C4-2B (cell line): ENCODE measurements around the gene PARD3.
"Not testable (repeated sequence)": the region's sequence is repeated elsewhere in the genome, so short reads cannot be mapped to it uniquely, and the experiment has no call there.

Experiments
- H3K27ac ChIP-seq: fragments of 450-650 bp; 2 replicates; pipeline ENCODE4 v1.5.1; 2017
- ZFX ChIP-seq: fragments of 450-650 bp; IDR thresholded peaks from 2 replicates; pipeline ENCODE4 v1.6.1; 2017
- TF ChIP-seq, protein P1 (sequence below): fragments of 450-650 bp; conservative IDR thresholded peaks from 2 replicates; pipeline ENCODE4 v1.5.1; 2017; ENCODE audit warnings: mild to moderate bottlenecking

The PARD3 gene

DNA sequence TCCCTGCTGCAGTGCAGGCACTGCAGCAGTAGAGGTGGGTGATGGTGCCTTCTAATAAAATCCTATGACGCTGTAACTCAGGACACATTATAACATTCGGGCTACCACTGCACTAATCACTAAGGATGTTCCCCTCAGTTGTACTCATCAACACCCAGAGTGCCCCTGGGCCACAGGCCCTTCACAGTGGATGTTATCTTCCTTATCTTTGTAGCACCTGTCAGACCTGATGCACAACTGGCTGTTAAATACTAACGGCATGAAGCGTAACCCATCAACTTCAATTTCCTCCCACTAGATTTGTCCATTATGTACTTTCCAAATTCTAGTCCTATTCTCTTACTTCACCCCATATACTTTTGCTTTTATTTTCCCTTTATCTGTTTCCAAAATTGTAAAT is 66.3 kb downstream of the PARD3 start:
- no peak overlapping the region for H3K27ac ChIP-seq
- TF ChIP-seq, protein P1, sequence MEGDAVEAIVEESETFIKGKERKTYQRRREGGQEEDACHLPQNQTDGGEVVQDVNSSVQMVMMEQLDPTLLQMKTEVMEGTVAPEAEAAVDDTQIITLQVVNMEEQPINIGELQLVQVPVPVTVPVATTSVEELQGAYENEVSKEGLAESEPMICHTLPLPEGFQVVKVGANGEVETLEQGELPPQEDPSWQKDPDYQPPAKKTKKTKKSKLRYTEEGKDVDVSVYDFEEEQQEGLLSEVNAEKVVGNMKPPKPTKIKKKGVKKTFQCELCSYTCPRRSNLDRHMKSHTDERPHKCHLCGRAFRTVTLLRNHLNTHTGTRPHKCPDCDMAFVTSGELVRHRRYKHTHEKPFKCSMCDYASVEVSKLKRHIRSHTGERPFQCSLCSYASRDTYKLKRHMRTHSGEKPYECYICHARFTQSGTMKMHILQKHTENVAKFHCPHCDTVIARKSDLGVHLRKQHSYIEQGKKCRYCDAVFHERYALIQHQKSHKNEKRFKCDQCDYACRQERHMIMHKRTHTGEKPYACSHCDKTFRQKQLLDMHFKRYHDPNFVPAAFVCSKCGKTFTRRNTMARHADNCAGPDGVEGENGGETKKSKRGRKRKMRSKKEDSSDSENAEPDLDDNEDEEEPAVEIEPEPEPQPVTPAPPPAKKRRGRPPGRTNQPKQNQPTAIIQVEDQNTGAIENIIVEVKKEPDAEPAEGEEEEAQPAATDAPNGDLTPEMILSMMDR: no peak
- TF ChIP-seq ZFX: no peak

DNA sequence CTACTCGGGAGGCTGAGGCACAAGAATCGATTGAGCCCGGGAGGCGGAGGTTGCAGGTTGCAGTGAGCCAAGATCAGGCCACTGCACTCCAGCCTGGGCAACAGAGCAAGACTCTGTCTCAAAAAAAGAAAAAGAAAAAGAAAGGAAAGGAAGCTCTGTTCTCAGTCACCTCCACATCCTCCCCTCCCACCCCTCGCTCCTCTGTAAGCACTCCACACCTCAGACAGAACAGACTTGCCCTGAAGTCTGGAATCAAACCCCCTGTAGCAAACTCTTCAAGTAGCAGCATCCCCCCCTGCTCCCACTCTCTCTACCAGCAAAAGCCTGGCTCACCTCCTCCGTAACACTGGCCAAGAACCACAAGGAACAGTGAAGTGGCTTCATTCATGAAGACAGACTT is 66.7 kb downstream of the PARD3 start:
- H3K27ac ChIP-seq: no peak overlapping the region
- TF ChIP-seq, protein P1: no peak
- TF ChIP-seq ZFX: no peak

DNA sequence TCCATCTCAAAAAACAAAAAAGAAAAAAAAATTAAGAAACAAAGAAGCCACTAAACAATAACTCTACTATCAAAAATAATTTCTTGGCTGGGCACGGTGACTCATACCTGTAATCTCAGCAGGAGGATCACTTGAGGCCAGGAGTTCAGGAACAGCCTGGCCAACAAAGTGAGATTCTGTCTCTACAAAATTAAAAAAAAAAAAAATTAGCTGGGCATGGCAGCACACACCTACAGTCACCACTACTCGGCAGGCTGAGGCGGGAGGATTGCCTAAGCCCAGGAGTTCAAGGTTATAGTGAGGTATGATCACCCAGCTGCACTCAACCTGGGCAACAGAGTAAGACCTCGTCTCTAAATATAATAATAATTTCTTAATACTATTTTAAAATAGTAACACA is 69.0 kb downstream of the PARD3 start:
- TF ChIP-seq ZFX: no peak
- TF ChIP-seq, protein P1: no peak
- H3K27ac ChIP-seq: no peak overlapping the region

DNA sequence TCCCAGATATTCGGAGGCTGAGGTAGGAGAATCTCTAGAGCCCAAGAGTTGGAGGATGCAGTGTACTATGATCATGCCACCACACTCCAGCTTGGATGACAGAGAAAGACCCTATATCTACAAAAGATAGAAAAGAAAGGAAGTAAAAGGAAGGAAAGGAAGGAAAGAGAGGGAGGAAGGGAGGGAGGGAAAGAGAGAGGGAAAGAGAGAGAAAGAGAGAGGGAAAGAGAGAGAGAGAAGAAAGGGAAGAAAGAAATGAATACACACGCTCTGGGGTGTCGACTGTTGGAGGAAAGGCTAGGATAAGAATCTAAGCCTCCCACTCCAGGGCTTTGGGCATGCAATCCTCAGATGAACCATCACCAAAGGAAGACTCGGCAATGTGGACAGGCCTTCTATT is 69.9 kb downstream of the PARD3 start:
- no peak overlapping the region for H3K27ac ChIP-seq
- TF ChIP-seq ZFX: no peak
- TF ChIP-seq, protein P1: no peak

DNA sequence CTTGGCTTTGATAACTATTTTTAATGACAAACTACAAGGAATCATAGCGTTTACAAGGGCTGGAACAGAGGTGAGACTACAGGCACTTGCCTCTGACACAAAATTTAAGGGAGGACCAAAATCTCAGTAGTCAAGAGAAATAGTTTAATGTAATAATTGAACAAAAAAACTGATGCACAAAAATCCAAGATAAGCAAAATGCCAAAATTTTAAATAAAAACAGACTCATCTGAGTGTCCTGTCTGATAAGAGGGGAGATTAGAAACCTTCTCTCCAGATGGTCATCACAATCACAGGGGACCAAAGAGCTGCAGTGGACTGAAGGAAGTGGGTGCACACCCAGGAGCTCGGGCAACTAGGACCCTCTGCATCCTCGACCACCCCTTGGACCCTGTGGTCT is 70.5 kb downstream of the PARD3 start:
- no peak overlapping the region for H3K27ac ChIP-seq
- TF ChIP-seq ZFX: no peak
- TF ChIP-seq, protein P1: no peak

DNA sequence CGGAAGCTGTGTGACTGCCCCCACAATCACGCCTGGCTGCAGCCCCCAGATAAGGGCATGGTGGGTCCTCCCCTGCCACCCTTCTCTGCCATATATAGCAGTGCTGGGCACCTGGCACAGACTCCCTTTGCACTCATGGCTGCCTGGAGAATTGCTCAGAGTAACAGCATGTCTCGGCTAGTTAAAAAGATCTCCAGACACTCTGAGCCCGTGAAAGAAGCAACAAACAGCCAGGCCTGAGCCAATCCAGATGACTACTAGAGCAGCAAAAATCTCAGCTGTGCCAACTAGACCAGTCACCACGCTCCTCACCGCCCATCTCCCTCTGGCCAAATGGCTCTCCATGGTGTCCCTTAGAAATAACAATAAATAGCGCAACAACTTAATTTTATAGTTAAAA is 71.3 kb downstream of the PARD3 start:
- no peak overlapping the region for H3K27ac ChIP-seq
- TF ChIP-seq, protein P1: no peak
- TF ChIP-seq ZFX: no peak

DNA sequence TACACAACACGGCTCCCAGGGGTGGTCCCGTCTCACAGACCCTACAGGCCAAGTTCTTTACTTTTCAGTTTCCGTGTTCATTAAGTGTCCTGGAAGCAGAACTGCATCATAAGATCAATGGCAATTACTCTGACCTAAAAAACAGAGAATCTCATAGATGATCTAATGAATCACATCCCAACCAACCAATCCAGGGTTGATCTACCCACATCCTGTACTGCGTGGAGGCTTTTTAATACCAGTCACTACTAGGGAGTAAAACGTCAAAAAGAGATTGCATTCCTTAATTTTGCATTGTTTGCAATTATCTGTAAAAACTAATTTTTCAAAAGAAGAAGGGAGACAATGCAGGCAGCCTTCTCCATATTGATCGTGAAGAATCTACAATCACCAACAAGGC is 72.6 kb downstream of the PARD3 start:
- no peak for TF ChIP-seq ZFX
- TF ChIP-seq, protein P1: no peak
- no peak overlapping the region for H3K27ac ChIP-seq

DNA sequence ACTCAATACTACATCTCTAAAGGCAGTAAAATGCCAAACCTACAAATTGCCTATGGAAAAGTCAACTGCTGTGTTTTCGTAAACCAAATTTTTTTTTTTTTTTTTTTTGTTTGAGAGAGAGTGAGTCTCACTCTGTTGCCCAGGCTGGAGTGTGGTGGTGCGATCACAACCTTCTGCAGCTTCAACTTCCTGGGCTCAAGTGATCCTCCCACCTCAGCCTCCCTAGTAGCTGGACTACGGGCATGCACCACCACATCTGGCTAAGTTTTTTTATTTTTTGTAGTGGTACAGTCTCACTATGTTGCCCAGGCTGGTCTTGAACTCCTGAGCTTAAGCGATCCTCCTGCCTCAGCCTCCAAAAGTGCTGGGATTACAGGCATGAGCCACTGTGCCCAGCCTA is 74.0 kb downstream of the PARD3 start:
- not testable (repeated sequence) for H3K27ac ChIP-seq
